Measurements from ENCODE around the gene TNNI3K.

The TNNI3K gene

DNA sequence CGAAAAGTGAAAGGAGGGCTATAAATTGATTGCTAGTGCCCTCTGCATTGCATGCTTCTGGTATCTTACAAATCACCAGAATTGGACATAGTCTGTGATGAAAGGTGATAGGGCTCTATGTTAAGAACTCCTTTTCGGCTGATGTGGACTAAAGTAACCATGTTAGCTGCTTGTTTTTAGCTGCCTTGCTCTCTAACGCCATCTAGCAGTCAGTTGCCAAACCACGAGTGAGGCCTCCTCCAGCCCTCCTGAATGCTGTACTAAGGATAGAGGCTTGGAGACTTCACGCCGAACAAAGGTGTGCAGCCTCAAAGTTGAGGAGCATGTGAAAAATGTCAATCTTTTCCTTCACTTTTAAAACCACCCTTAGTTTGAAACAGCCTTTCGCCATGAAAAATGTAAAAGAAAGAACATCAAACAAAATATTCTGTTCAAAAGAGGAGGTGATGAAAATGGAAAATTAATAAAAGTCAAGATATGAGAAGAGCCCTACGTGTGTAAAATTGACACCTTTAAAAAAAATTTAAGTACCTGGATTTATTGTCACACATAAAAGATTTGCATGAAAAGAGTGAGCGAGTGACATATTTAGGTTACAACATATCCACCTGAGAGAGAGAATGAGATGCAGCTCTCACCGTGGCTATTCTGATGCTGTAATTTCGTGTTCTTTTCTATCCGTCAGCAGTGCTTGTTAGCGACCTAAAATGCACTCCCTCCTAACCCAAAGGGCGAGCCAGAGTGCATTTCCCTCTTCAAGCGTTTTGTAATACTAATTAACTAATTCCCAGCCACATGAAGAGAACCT, 269.1 kb downstream of the TNNI3K start:
- TF ChIP-seq, protein P1, sequence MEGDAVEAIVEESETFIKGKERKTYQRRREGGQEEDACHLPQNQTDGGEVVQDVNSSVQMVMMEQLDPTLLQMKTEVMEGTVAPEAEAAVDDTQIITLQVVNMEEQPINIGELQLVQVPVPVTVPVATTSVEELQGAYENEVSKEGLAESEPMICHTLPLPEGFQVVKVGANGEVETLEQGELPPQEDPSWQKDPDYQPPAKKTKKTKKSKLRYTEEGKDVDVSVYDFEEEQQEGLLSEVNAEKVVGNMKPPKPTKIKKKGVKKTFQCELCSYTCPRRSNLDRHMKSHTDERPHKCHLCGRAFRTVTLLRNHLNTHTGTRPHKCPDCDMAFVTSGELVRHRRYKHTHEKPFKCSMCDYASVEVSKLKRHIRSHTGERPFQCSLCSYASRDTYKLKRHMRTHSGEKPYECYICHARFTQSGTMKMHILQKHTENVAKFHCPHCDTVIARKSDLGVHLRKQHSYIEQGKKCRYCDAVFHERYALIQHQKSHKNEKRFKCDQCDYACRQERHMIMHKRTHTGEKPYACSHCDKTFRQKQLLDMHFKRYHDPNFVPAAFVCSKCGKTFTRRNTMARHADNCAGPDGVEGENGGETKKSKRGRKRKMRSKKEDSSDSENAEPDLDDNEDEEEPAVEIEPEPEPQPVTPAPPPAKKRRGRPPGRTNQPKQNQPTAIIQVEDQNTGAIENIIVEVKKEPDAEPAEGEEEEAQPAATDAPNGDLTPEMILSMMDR (IDR thresholded peaks at IDR 0.05) = peak; percentile 78

GRCh38 chr1:74504933-74505512, 269.8 kb downstream of the TNNI3K start:
- TF ChIP-seq, protein P1 (IDR thresholded peaks at IDR 0.05) = no peak

DNA sequence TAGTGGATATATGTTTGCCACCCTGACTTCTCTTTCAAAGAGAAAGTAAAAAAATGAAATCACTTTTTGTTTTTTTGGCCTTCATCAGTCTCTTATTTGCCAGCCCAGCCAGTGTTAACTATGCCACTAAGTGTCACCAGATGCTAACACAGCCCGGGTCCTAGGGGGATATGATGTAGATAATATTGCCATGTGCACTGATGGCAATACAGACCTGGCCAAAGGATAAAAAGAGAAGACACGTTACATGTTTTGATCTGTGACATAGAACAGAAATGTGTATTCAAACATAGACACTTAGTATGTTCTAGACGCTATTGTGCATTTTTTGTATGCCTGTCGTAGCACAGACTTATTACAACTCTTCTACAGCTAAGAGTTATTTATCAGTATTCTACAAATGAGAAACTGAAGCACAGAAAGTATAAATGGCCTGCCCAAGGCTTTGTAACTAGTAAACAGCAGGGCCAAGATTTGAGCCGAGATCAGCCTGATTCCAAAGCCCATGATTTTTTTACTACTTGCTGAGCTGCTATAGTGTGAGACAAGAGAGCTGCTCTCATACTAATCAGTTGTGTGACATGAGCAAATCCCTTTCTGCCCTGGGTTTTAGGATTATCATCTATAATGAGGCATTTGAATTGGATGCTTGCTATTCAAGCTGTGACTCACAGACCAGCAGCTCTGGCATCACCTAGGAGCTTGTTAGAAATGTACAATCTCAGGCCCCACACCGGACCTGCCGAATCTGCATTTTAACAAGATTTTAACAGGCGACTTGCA, 270.9 kb downstream of the TNNI3K start:
- TF ChIP-seq, protein P1 (IDR thresholded peaks at IDR 0.05) = no peak

DNA sequence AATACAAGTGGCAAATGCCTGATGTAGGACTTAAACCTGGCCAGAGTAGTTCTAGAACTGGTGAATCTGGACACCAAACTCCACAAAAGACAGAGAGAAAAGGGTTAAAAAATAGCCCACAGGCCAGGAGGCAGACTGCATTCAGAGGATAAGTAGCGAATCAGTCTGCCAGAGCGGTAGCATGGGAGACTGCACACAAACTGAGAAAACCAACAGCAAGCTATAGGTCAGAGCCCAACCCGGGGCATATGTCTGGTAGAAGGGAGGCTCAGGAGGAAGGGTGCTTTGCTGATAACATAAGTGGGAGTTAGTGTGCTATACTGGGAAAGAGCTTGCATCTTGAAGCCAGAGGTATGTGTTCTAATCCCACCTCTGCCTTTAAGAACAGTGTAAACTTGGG, 273.3 kb downstream of the TNNI3K start:
- TF ChIP-seq, protein P1 (IDR thresholded peaks at IDR 0.05) = no peak

GRCh38 chr1:74512170-74512915, 277.2 kb downstream of the TNNI3K start, which contains the start of gene LRRC53:
Gene LRRC53, minus strand, starts transcription at chr1:74512611. Its CDS starts 29,262 bp downstream, at chr1:74483349.
- TF ChIP-seq, protein P1 (IDR thresholded peaks at IDR 0.05) = no peak

DNA sequence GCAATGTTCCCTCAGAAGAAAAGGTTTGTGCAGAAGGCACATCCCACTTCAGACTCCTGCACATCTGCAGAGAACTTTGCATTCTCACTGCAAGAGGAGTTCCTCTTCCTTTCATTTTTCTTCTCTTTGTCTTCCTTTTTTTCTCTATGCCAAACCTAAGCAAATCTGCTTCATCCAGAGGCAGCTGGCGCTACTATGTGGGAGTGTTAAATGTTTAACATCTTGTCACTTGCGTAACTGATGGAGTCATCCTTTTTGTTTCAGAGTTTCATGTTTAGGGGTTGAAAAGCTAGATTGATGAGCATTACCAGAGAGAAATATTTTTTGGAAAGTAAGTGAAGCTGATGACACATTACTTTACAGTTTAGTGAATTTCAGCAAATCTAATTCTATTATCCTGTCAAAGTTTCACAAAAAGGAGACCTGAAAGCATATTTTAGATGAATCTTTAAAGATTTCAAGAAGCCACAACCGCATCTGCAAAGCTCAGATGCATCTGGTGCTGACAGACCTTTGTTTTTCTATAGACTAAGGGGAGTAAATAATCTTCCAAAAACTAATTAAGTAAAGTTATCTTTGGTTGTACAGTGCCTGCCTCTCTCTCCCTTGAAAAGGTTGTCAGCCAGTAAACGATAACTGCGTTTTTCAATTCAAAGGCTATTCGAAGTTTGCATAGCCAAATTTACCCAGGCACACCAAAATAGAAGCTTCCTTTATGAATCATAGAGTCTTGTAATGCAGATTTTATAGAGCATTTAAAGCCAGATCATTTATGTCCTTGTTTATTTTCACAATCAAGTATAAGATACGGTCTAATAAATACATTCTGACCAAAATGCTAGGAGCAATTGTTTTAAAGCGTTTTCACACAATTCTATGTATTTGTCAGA, 278.5 kb downstream of the TNNI3K start:
- TF ChIP-seq, protein P1 (IDR thresholded peaks at IDR 0.05) = no peak
